IPS DF 6.9 (cell line): ENCODE results near the gene ALG9.

ENCODE experiments used
- DNase-seq: peaks from one replicate; pipeline ENCODE4 v3.0.0-alpha.2; 2013; ENCODE audit warnings: low read depth, low spot score
- H3K27ac ChIP-seq: one replicate; pipeline ENCODE4 v1.5.1; 2013; ENCODE audit warnings: low read length, control low read depth
- H3K27me3 ChIP-seq: 2 replicates; pipeline ENCODE4 v1.6.1; 2013; ENCODE audit warnings: mild to moderate bottlenecking, low read length; ENCODE audit not compliant: control insufficient read depth, insufficient read depth
- H3K36me3 ChIP-seq: 2 replicates; pipeline ENCODE4 v1.6.1; 2013; ENCODE audit warnings: low read length; ENCODE audit not compliant: control insufficient read depth, insufficient read depth
- H3K4me1 ChIP-seq: 2 replicates; pipeline ENCODE4 v1.6.1; 2013; ENCODE audit warnings: low read length; ENCODE audit not compliant: control insufficient read depth, insufficient read depth
- H3K4me3 ChIP-seq: 2 replicates; pipeline ENCODE4 v1.5.1; 2013; ENCODE audit warnings: mild to moderate bottlenecking, low read length
- H3K9me3 ChIP-seq: 2 replicates; pipeline ENCODE4 v1.6.1; 2013; ENCODE audit warnings: low read length, inconsistent platforms; ENCODE audit not compliant: control insufficient read depth, insufficient read depth
- WGBS: extraction: QIAGEN DNeasy Blood & Tissue Kit; methylation state at CpG from one replicate; pipeline ENCODE4 v1.1.7; 2013; ENCODE audit warnings: mixed read lengths, missing lambda C conversion rate; ENCODE audit not compliant: insufficient read length, insufficient coverage; 5-methylcytosine and 5-hydroxymethylcytosine counted together

The ALG9 gene

DNA sequence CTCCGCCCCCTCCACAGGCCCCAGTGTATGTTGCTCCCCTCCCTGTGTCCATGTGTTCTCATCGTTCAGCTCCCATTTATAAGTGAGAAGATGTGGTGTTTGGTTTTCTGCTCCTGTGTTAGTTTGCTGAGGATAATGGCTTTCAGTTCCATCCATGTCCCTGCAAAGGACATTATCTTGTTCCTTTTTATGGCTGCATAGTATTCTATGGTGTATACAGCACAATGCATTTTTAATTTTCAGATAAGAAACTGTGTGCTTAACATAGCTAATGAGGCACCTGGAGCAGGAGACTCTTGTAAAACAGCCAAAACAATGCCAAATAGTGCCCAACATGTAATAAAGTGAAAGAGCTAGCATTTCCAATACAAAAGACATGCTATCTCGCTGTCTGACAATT is 21.8 kb downstream of the ALG9 start:
- no peak overlapping the region for H3K27ac ChIP-seq
- no peak overlapping the region for H3K4me3 ChIP-seq
- no peaks in the 10 kb centered on the region for H3K9me3 ChIP-seq
- no peak for DNase-seq
- no peaks in the 10 kb centered on the region for H3K27me3 ChIP-seq
- no peaks in the 10 kb centered on the region for H3K4me1 ChIP-seq
- WGBS, result no CpG with 5 or more reads among the region's 3 CpGs
- no peaks in the 10 kb centered on the region for H3K36me3 ChIP-seq

DNA sequence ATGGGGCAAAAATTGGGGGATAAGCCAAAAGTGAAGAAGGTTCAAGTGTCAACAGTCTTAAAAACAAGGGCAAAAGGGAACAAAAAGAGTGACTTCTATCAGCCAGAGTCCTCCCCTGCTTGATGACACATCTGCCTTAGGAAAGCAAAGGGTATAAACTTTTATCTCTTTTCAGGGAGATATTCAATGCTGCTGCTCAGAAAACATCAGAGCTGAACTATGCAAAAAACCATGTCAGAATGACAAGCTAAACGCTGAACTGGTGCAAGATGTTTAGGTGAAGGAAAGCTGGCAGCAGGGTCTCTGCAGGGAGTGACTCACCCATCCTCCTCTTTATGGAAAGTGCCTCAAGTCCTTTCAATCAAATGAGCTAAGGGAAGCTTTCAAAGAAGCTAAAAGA is 24.7 kb downstream of the ALG9 start:
- WGBS, result no CpG with 5 or more reads among the region's 1 CpG
- no peaks in the 10 kb centered on the region for H3K9me3 ChIP-seq
- H3K4me1 ChIP-seq, result no peaks in the 10 kb centered on the region
- DNase-seq, result no peak
- H3K27ac ChIP-seq, result no peak overlapping the region
- no peaks in the 10 kb centered on the region for H3K36me3 ChIP-seq
- H3K27me3 ChIP-seq, result no peaks in the 10 kb centered on the region
- no peak overlapping the region for H3K4me3 ChIP-seq

GRCh38 chr11:111846063-111846462 is 25.3 kb downstream of the ALG9 start:
- Histone ChIP-seq H3K27ac (no peak overlapping the region), H3K9me3 (no peaks in the 10 kb centered on the region), H3K27me3 (no peaks in the 10 kb centered on the region), H3K36me3 (no peaks in the 10 kb centered on the region), H3K4me3 (no peak overlapping the region), H3K4me1 (no peaks in the 10 kb centered on the region; the same call in 1 of the 2 replicates)
- no CpG with 5 or more reads among the region's 2 CpGs for WGBS
- no peak for DNase-seq

DNA sequence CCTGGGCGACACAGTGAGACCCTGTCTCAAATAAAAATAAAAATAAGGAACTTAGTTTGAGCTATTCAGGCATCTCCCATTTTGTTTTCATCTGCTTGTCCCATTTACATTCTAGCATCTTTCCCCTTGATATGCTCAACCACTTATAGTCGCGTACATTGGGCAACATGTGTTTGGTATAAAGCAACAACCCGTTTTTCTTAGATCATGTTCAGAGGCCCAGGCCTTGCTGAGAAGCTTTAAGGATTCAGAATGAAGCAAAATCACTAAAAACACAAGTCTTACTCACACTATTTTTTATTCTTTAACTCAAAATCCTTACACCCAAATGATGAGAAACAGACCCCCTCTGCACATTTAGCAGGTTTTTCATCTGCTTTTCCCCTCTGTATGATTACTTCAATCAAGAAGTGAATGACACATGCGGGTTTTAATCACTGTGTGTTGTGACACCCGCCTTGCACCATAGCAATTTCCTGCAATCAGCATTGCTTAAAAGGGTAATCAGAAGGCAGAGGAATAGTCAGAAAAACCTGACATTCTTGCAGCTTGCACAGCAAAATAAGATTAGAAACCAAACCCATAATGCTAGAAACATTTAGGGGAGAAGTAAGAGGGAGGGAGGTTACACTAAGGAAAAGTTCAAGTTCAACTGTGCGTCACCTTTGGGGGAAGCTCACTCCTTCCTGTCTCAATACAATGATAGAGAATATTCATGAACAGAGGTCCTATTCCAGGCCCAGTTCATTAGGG is 25.9 kb downstream of the ALG9 start:
- DNase-seq, result no peak
- no peak overlapping the region for H3K4me3 ChIP-seq
- H3K27ac ChIP-seq, result no peak overlapping the region
- no CpG with 5 or more reads among the region's 7 CpGs for WGBS
- H3K9me3 ChIP-seq, result no peaks in the 10 kb centered on the region
- no peaks in the 10 kb centered on the region for H3K27me3 ChIP-seq
- H3K4me1 ChIP-seq, result no peaks in the 10 kb centered on the region; the same call in 1 of the 2 replicates
- no peaks in the 10 kb centered on the region for H3K36me3 ChIP-seq

DNA sequence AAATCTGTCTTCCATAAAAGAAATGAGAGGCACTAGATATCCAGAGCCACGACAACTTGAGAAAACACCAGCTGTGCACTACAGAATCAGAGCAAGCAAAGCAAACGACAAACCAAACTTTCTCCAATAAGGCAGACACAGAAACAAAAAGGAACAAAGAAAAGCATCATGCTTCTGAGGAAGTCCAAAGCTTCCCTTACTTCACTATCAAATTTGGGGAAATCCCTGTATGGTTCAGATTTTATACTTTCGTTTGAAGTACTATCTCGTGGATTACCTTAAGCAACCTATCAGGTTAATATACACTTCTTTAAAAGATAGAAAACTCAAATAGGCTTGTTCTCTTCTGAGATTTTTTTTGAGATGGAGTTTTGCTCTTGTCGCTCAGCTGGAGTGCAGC is 27.7 kb downstream of the ALG9 start:
- no peak overlapping the region for H3K27ac ChIP-seq
- no peaks in the 10 kb centered on the region for H3K36me3 ChIP-seq

DNA sequence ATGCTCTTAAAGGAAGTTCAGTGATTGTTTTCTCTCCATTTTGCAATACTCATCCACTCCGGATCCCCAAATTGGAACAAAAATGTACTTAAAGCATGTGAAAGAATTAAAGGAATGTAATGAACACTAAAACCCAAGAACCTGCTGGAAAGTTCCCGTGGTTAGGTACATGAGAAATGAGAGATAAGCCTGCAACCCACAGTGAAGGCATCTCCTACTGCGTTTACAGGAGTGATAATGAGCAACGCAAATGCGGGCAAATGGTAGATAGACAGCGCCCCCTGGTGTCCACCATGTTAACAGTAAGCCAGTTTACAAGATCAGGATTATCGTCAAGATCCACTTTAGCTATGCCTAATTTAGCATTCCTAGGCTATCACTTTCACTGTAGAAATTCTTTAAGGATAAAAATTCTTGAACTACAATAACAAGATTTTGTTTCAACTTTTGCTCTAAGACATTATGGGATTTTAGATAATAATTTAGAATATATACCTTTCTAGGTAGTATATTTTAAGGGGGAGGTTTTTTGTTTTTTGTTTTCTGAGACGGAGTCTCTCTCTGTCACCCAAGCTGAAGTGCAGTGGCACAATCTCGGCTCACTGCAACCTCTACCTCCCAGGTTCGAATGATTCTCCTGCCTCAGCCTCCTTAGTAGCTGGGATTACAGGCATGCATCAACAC is 29.9 kb downstream of the ALG9 start:
- Histone ChIP-seq H3K4me1 (no peaks in the 10 kb centered on the region; the same call in 1 of the 2 replicates), H3K36me3 (no peaks in the 10 kb centered on the region), H3K27ac (no peak overlapping the region), H3K27me3 (no peaks in the 10 kb centered on the region), H3K4me3 (no peak overlapping the region), H3K9me3 (no peaks in the 10 kb centered on the region)
- no CpG with 5 or more reads among the region's 10 CpGs for WGBS
- peak; percentile 75 for DNase-seq

More for the DNA sequence above, 27.7 kb downstream of the ALG9 start:
- H3K4me3 ChIP-seq, result no peak overlapping the region
- no CpG with 5 or more reads among the region's 5 CpGs for WGBS
- no peaks in the 10 kb centered on the region for H3K9me3 ChIP-seq
- H3K27me3 ChIP-seq, result no peaks in the 10 kb centered on the region
- no peak for DNase-seq
- no peaks in the 10 kb centered on the region; the same call in 1 of the 2 replicates for H3K4me1 ChIP-seq

DNA sequence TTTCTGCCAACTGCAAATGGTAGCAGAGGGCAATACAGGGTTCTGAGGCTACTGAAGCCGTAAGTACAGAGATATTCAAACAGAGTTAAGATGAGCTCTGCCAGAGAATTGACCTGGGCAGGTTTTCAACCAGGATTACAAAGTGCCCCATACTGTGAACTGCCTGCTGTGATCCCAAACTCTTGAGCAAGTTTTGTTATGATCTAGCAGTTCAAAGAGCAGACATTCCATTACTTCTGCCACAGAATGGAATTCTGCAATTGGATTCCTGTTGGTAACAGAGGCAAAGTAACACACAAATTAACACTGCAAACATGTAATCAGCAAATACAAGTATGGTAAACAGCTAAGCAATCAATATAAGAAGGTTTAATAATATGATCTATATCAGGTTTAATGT is 31.2 kb downstream of the ALG9 start:
- Histone ChIP-seq H3K9me3 (no peaks in the 10 kb centered on the region), H3K27ac (no peak overlapping the region), H3K36me3 (no peaks in the 10 kb centered on the region), H3K4me3 (no peak overlapping the region), H3K27me3 (no peaks in the 10 kb centered on the region), H3K4me1 (no peaks in the 10 kb centered on the region; the same call in 1 of the 2 replicates)
- WGBS, result no CpG with 5 or more reads among the region's 1 CpG
- no peak for DNase-seq

- Histone ChIP-seq H3K9me3 (no peaks in the 10 kb centered on the region), H3K36me3 (no peaks in the 10 kb centered on the region), H3K27me3 (no peaks in the 10 kb centered on the region), H3K4me1 (no peaks in the 10 kb centered on the region; the same call in 1 of the 2 replicates), H3K27ac (no peak overlapping the region), H3K4me3 (no peak overlapping the region)
- no peak for DNase-seq
- WGBS, result no CpG with 5 or more reads among the region's 5 CpGs
Measured at GRCh38 chr11:111838054-111838453, 33.3 kb downstream of the ALG9 start.

DNA sequence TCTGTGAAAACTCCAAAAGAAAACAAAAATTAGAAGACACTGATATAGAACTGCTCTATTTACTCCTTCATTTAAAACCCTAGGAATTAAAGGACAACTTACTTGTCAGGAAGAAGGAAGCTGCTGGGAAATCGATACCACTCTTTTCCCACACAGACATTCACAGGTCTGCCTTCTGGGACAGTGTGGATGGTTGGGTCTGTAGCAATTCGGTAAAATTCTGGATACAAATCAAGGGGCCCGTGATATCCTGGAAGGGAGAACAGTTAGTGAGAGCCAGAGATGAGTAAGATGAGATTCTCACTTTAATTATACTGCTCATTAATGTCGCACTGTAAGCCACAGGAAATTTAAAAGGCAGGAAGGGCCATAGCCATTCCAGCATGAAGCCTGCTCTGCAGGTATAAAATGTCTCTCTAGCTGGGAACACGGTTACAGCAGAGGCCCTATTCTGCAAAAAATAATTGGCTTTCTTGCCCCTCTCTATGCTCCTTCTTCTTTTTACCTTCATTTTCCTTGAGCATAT is 34.0 kb downstream of the ALG9 start:
- WGBS, result no CpG with 5 or more reads among the region's 5 CpGs
- H3K27ac ChIP-seq, result no peak overlapping the region

DNA sequence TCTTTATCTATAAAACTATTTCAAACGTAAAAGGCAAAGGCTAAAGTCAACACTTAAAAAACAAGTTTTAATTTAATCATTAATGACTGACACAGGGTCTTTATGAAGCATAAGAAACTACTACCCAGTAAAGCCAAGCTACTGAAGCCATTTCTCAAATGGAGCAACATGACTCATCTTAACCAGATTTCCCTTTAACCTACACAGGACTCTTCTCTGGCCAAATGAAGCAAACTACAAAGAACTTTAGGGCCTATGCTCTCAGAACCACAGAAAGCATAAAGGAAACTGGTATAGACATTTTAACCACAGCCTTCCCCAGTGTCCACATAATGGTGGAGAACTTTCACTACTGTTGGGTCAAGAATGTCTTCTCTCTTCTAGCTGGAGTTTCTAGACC is 34.7 kb downstream of the ALG9 start:
- Histone ChIP-seq H3K27me3 (no peaks in the 10 kb centered on the region), H3K4me1 (no peaks in the 10 kb centered on the region; the same call in 1 of the 2 replicates), H3K27ac (no peak overlapping the region), H3K4me3 (no peak overlapping the region), H3K9me3 (no peaks in the 10 kb centered on the region), H3K36me3 (no peaks in the 10 kb centered on the region)
- WGBS, result 100% methylated on average over 1 of the region's 1 CpG
- DNase-seq, result no peak

More for the DNA sequence above, 34.0 kb downstream of the ALG9 start:
- H3K36me3 ChIP-seq, result no peaks in the 10 kb centered on the region
- H3K9me3 ChIP-seq, result no peaks in the 10 kb centered on the region
- H3K27me3 ChIP-seq, result no peaks in the 10 kb centered on the region
- H3K4me3 ChIP-seq, result no peak overlapping the region
- H3K4me1 ChIP-seq, result no peaks in the 10 kb centered on the region; the same call in 1 of the 2 replicates
- DNase-seq, result no peak
